CMK (cell line): Measurements from ENCODE around the gene PLBD2.

Experiments
- DNase-seq: peaks from one replicate; pipeline ENCODE4 v3.0.0-alpha.2; 2010; ENCODE audit warnings: low read depth

PLBD2 gene

DNA sequence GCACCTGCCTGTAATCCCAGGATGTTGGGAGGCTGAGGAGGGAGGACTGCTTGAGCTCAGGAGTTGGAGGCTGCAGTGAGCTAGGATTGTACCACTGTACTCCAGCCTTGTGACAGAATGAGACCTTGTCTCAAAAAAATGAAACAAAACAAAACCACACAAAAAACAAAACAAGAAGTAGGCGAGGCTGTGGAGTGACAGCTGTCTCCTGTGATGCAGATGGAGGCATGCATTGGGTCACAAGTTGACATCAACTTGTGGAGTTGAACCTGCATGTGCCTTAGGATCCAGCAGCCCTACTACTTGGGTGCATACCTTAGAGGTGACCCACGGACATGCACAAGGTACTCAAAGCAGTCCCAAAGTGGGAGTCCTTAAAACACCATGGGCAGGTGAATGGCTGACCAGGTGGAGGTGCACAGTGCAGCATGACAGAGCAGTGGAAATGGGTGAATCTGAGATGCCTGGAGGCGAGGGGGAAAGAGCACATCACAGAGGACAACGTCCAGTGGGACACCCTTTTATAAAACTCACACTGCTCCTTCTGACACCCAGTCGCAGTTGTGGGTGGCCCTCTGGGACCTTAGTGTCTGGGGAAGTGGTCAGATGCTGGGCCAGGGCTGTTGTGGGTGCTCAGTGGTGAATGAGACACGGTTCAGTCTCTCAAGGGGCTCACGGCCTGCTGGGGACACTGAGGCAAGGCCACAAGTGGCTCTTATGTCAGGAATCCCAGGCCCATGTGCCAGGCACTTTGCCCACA is 12.7 kb downstream of the PLBD2 start:
- no peak for DNase-seq

- DNase-seq, result no peak
Observed at GRCh38 chr12:113371808-113372207, 13.4 kb downstream of the PLBD2 start.

DNA sequence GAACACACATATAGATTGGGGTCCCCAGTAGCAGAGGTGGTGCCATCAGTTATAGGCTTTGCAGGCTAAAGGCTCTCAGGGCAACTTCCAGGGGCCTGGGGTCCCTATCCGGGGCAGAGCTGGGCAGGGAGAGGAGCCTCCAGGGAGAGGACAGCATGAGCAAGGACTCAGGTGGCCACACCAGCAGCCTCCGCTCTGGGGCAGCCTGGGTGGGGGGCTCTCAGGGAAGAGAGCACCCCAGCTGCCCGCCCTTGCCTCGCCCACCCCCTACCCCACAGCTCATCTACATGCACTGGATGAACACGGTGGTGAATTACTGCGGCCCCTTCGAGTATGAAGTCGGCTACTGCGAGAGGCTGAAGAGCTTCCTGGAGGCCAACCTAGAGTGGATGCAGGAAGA is 14.0 kb downstream of the PLBD2 start:
- DNase-seq, result no peak

DNA sequence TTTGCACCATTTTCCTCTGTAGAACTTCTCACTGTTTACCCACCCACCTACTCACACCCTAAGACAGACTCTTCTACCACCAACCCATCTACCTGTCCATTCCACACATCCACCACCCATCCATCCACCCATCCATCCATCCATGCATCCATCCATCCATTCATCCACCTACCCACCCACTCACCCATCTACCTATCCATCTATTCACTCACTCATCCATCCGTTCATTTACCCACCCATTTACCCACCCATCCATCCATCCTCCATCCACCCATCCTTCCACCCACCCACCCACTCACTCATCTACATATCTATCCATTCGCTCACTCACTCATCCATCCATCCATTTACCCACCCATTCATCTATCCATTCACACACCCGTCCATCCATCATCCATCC is 15.1 kb downstream of the PLBD2 start:
- DNase-seq, result no peak

DNA sequence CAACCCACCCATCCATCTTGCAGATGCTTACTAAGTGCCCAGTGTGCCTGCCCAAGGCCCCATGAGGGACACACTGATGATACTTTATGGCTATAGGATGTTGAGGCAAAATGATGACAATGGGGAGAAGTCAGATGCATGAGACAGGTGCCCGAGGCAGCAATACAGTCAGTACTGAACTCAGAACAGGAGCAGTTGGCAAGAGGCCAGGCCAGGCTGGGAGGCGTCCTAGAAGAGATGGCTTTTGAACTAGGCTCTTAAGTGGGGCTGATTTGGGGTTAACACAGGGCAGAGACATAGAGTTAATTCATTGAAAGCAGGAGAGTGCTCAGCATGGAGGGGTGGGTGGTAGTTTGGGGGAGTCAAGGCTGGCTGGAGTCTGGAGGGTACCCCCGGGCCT is 15.6 kb downstream of the PLBD2 start:
- no peak for DNase-seq

DNA sequence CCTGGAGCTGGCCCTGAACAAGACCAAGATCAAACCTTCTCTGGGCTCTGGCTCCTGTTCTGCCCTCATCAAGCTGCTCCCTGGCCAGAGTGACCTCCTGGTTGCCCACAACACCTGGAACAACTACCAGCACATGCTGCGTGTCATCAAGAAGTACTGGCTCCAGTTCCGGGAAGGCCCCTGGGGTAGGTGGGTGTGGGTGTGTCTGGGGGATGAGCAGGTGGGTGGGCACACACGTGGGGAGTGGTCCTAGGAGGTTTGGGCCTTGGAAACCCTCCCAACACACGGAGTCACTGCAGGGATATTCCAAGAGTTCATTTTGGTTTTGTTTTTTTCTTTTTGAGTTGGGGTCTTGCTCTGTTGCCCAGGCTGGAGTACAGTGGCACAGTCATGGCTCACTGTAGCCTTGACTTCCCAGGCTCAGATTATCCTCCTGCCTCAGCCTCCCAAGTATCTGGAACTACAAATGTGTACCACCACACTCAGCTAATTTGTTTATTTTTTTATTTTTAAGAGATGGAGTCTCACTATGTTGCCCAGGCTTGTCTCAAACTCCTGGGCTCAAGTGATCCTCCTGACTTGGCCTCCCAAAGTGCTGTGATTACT is 16.5 kb downstream of the PLBD2 start:
- no peak for DNase-seq

GRCh38 chr12:113378291-113378690 is 19.9 kb downstream of the PLBD2 start:
- DNase-seq, result no peak

DNA sequence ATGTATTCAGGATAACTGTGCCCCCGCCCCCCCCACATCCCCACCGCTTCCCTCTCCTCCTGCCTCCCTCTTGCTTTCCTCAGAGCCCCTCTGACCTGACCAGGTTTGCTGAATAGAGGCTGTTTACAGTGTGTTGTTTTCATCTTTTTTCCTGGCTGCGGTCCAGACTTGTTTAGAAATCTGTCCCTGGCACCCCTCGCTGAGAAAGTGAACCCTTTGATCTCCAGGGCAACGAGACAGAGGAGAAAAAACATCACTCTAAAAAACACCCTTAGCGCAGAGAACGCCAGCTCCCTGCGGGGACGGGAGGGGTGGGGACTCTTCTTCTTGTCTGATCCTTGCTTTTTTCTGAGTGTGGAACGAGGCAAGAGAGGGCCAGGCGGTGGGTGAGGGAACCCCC is 22.8 kb downstream of the PLBD2 start:
- no peak for DNase-seq

DNA sequence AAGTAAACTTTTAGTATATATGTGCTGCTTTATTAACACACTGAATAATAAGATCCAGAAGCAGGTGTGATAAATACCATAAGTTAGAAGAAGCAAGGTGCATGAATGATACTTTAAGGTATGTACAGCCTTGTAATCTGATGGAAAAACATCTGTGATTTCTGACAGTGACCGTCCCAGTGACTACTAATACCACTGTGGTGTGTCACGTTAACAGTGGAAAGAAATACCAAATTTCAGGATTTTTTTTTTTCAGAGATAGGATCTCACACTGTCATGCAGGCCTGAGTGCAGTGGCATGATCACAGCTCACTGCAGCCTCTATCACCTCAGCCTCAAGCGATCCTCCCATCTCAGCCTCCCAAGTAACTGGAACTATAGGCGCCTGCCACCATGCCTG is 23.8 kb downstream of the PLBD2 start:
- no peak for DNase-seq

GRCh38 chr12:113384778-113385177 is 26.4 kb downstream of the PLBD2 start:
- no peak for DNase-seq

GRCh38 chr12:113385282-113385882 is 27.0 kb downstream of the PLBD2 start:
- no peak for DNase-seq

DNA sequence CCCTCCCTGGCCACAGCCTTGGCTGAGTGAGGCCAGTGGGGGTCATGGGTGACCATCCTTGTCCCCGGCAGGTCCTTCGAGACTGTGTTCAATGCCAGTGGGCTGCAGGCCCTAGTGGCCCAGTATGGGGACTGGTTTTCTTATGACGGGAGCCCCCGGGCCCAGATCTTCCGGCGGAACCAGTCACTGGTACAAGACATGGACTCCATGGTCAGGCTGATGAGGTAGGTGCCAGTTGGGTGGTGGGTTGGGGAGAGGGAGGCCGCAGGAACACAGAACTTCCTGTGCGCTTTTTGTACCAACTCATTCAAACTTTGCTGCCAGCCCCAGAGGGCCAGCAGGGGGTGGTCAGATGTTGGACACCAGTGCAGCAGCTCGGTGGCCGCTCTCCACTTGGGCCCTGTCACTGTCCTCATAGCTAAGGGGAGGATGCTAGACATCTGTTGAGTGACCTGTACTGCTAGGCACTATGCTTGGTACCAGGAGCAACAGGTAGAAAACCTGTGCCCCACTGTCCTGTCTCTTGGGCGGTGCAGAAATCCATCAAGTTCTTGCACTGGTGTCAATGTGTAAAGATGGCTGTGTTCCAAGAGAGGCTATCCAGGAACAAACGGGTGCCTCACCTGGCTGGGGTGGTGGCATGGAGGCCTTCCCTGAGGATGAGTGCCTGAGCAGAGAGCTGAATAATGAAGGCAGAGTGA is 28.6 kb downstream of the PLBD2 start:
- DNase-seq, result no peak

DNA sequence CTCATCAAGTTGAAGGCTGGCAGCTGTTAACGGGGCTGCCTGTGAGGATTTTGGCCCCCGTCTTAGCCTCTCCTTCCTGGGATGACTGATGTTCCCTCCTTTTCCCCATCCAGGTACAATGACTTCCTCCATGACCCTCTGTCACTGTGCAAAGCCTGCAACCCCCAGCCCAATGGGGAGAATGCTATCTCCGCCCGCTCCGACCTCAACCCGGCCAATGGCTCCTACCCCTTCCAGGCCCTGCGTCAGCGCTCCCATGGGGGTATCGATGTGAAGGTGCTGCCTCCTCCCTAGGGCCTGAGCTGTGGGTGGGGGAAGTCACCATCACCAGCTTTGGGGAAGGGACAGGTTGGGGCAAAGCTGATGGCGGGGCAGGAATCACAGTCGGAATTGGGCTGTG is 29.2 kb downstream of the PLBD2 start:
- no peak for DNase-seq

- no peak for DNase-seq
Observed at GRCh38 chr12:113388351-113388750, 30.0 kb downstream of the PLBD2 start.

DNA sequence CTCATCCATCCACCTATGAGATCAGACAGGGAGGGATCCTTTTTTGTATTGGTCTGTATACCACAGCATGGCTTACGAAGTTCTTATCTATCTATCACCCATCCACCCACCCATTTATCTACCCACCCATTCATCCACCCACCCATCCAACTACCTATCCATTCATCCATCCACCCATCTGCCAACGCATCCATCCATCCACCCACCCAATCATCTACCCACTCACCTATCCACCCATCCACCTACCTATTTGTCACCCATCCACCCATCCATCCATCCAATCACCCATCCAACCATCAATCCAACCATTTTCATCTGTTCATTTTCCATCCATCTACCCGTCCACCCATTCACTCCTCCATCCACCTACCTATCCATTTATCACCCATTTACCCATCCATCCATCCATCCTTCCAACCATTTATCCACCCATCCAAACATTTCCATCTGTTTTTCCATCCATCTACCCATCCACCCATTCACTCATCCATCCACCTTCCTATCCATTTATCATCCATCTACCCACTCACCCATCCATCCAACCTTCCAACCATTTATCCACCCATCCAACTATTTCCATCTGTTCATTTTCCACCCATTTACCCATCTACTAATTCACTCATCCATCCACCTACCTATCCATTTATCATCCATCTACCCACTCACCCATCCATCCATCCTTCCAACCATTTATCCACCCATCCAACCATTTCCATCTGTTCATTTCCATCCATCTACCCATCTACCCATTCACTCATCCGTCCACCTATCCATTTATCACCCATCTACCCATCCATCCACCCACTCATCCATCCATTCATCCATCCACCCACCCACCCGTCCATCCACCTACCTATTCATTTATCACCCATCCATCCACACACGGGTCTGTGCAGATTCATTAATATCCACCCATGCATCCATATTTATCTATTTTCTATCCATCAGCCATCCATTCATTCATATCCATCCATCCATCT is 32.0 kb downstream of the PLBD2 start:
- no peak for DNase-seq

DNA sequence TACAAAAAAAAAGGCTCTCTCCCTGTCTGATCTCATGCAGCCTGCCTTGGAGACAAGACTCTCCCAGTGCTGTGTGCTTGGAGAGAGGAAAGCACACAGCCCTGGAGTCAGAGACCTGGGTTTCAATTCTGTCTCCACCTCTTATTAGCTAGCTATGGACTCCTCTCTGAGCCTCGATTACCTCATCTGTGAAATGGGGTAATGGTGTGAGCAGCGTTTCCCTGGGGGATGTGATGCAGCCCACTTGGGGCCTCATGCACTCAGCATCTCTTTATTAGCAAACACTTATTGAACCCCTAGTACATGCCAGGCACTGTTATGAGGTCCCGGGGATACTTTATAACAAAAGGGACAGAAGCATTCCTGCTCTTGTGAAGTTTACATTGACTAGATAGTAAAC is 32.8 kb downstream of the PLBD2 start:
- no peak for DNase-seq

DNA sequence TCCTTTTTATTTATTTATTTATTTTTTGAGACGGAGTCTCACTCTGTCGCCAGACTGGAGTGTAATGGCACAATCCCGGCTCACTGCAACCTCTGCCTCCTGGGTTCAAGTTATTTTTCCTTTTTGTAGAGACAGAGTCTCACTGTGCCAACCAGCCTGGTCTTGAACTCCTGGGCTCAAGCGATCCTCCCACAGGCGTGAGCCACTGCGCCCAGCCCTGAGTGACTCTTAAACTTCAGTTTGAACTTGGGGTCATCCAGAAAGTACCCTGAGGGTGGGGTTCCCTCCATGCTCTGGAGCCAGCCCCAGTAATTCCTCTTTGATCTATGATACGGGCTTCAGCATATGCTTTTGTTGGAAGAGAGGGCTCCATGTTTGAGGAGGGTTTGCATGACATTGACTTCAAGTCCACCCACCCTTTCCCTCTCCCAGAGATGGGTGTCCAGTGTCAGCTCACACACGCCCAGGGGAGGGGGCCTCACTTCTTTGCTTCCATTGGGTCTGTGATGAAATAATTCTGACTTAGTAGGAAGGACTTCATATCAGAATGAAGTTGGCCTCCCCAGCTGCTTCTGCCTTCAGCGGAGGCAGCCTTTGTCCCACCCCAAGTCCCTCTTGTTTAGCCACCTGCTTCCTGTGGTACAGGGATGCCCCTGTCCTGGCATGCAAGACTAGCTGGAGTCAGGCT is 33.4 kb downstream of the PLBD2 start:
- DNase-seq, result no peak

DNA sequence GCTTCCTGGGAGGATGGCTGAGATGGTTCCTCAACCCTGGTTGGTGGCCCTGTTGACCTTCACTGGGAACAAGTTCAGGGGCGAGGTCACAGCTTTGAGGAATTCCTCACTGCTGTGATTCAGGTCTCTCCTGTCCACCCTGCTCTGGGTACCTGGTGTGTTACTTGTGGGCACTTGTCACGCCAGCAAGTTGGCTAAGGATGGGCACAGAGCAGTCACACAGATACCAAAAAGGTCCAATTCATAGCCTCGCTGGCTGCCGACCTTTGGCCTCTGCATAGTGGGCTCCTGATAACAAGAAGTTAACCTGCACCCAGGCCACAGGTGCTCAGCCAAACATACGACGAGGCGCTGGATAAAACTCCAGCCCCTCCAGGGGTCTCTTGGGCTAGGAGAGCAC is 34.1 kb downstream of the PLBD2 start:
- no peak for DNase-seq

GRCh38 chr12:113392988-113393579 is 34.7 kb downstream of the PLBD2 start:
- no peak for DNase-seq

GRCh38 chr12:113393749-113394148 is 35.4 kb downstream of the PLBD2 start:
- DNase-seq, result no peak

DNA sequence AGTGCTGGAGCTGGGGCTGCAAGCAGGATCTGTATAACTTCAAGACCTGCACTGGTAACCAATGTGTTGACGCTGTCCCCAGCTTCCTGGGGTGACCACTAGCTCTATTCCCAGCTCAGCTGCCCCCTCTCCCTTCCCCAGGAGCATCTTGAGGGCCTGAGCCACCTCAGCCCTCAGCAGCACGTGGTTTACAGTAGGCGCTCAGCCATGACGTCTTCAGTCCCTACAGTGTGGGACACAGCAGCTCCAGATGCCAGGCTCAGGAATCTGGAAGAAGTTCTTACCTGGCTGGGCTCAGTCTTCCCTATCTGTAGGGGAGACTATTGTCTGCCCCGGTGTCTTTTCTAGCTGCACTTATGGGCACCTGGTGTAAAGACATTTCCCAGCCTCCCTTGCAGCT is 36.7 kb downstream of the PLBD2 start:
- no peak for DNase-seq
